CD4-positive, alpha-beta T cell treated with Interleukin-1 beta for 1 hour (primary cell): ENCODE data around the gene SCGB1C2.
A peak's percentile ranks its signal among the peaks of the same experiment; 100 is the strongest.

Experiments used
- DNase-seq, 2 donors: peaks; one replicate each; pipeline ENCODE4 v3.0.0-alpha.2; 2020 to 2022

The SCGB1C2 gene

GRCh38 chr17:173166-173911 is 36.0 kb downstream of the SCGB1C2 start:
- no peak for DNase-seq

DNA sequence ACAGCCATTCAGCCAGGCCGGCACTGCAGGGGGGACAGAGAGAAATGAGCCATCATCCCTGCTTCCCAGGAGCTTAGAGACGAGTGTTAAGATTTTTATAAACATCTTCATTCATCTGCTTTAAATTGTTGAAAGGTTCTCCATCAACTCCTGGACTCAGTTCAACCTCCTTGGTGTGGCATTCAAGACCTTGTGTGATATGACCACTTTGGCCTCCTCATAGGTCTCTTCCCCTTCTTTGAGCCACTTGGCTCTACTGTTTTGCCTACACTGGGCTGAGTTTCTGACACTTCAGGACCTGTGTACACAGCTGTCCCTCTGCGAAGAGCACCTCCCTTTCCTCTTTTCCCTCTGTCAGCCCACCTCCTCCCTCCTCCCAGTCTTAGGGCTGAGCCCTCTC is 39.8 kb downstream of the SCGB1C2 start:
- DNase-seq, result no peak

- DNase-seq, result no peak
Observed at GRCh38 chr17:177762-178161, 40.4 kb downstream of the SCGB1C2 start.

- no peak for DNase-seq
Observed at GRCh38 chr17:178292-179065, 41.1 kb downstream of the SCGB1C2 start.

DNA sequence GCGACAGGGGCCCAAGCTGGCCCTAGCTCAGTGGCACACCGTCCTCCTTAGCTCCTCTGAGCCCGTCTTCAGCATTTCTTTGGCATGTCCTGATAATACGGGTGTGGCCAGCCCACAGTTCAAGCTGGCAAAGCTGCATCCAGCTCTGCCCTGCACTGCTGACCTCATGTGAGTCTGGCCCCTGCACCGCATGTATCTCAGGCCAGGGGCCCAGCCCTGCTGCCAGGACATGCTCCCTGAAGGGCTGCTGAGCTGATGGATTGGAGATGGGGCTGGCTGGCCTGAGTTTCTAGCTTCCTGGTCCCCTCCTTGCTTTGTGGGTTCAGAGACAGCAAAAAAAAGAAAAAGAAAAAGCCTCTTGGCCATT is 41.7 kb downstream of the SCGB1C2 start:
- DNase-seq, result no peak

- DNase-seq, result no peak
Observed at GRCh38 chr17:179781-180380, 42.5 kb downstream of the SCGB1C2 start.

DNA sequence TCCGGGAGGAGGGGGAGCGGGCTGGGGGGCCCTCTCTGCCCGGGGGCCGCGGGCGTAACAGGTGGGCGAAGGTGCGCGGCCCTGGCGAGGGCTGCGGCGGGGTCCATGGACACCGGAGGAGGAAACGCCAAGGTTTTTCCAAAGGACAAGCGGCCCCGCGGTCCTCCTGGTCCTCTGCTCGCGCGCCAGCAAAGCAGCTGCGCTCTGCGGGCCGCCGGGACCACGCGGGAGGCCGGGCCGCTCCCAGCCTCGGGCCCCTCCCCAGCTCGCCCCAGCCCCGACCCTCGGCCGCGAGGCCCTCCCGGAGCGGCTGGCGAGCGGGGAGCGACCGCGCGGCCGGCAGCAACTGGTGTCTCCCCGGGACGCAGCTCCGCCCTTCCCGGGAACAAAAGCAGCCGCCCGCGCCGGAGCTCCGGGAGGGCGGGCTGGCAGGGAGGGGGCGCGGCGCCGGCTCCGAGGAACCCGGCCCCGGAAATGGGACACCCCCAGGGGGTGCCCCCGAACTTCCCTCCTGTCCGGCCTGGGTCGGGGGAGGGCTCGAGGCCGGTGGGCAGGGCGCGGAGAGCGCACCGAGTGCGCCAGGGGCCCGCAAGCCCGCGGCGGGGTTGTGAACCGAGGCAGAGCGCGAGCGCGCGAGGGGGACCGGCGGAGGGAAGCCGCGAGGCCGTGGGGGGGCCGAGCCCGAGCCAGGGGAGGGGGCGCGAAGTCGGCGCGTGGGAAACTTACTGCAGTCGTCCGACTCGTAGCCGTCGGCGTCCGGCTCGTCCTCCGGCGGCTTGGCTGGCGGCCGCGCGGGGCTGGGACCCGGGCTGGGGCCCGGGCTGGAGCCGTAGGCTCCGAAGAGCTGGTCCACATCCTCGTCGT is 43.2 kb downstream of the SCGB1C2 start:
- DNase-seq, result no peak

DNA sequence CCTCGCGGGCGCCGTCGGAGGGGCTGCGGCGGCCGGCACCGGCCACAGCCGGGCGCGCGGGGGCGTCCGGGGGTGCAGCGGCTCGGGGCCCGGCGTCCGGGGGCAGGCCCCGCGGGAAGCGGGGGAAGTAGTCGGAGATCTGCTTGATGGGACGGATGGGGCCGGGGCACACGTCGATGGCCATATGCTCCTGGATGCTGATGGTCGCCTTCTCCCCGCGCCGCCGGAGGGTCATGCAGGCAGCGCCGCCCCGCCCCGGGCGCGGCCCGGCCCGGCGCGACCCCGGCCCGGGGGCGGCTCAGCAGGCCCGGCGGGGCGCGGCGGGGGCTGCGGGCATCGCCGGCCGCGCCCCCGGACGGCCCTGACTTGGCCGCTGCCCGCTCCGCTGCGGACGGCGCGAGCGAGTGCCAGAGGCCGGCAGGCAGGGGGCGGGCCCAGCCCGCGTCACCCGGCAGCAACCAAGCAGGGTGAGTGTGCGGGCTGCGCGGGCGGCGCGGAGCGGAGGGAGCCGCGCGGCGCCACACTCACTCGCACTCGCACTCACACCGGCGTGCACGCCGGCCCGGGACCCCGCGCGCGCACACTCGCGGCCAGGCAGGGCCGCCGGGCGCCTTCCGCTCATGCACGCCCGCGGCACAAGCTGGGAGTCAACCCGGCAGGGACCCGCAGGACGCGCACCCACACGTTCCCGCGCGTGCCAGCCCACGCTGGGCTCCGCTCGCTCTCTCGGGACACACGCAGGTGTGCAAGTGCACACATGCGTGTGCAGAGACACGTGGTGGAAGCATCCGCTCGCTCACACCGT is 44.1 kb downstream of the SCGB1C2 start, which contains the start of gene DOC2B:
DOC2B (minus strand) TSS at position 406 of the 805 bp plus-strand sequence; CDS start at position 235, 171 bp downstream.
- peak in 1 of 2 donors; percentile 4 for DNase-seq

DNA sequence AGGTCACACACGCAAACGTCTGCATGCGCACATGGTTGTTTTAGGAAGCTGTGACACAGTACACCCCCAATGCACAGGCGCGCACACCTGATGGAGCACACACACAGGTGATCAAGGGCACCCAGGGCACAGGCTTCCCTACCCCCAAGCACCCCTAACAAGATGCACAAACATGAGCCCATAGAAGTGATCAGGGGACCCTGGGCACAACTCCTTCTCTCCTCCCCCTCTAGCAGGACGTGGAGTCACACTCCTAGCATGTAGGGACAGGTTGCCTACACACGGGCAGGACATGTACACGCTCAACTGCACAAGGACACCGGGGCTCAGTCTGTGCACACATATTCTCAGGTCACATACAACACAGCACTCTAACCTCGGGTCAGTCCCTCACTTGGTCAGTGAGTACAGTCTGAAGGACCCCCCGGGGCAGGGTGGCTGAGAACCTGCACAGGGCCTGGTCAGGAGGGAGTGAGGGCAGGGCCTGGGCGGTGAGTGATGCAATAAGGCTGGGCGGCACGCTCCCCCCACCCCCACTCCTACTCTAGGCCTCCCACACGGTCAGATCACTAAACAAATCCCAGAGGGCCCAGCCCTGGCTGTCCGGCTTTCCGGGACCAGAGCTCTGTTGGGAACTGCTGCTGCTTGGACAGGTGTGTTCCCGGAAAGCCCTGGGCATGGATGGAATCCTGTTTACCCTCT is 44.8 kb downstream of the SCGB1C2 start:
- DNase-seq, result no peak

GRCh38 chr17:183021-183420 is 45.7 kb downstream of the SCGB1C2 start:
- DNase-seq, result no peak

DNA sequence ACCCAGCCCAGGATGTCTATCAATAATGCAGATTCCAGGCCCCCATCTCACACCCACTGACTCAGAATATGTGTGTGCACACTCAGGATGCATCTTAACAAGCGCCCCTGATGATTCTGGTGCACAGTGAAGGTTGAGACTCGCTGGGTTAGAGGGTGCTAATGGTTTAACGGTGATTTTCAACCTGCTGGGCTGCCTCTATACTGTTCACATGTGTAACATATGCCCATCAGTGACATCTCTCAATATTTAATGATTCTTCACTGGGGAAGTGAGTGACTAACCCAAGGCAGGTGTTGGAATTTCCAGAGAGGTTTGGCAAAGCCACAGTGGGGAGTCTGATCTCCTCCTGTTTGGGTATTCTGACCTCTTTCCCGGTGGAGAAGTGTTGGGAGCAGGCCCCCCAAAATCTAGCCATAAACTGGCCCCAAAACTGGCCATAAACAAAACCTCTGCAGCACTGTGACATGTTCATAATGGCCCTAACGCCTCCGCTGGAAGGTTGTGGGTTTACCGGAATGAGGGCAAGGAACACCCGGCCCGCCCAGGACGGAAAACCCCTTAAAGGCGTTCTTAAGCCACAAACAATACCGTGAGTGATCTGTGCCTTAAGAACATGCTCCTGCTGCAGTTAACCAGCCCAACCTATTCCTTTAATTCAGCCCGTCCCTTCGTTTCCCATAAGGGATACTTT is 48.2 kb downstream of the SCGB1C2 start:
- peak in 1 of 2 donors; percentile 19 for DNase-seq

GRCh38 chr17:187130-187529 is 49.8 kb downstream of the SCGB1C2 start:
- no peak for DNase-seq
